Dendritic cell treated with granulocyte-macrophage colony-stimulating factor and Interleukin-4, amounts not matched to agents 40 ng/mL and 50 ng/mL, for 4 days (primary cell): ENCODE results near the gene FOXN3.

Experiments
- H3K27ac Mint-ChIP-seq: one replicate; pipeline ENCODE4 v1.8.0; 2022; ENCODE audit warnings: mild to moderate bottlenecking, mixed read lengths
- H3K27me3 Mint-ChIP-seq: one replicate; pipeline ENCODE4 v1.8.0; 2022; ENCODE audit warnings: mild to moderate bottlenecking, mixed read lengths
- H3K36me3 Mint-ChIP-seq: one replicate; pipeline ENCODE4 v1.8.0; 2022; ENCODE audit warnings: low read depth, mixed read lengths
- H3K4me1 Mint-ChIP-seq: one replicate; pipeline ENCODE4 v1.8.0; 2022; ENCODE audit warnings: low read depth, mixed read lengths
- H3K4me3 Mint-ChIP-seq: one replicate; pipeline ENCODE4 v1.8.0; 2022; ENCODE audit warnings: mild to moderate bottlenecking, moderate library complexity, mixed read lengths
- H3K9me3 Mint-ChIP-seq: one replicate; pipeline ENCODE4 v1.8.0; 2022; ENCODE audit warnings: mixed read lengths
- intact Hi-C: fragments of 100-400 bp; cut with micrococcal nuclease; formaldehyde crosslinking; loops from one replicate; pipeline ENCODE4 v1.15.0; 2022

FOXN3 gene

GRCh38 chr14:89394972-89395371 is 22.1 kb downstream of the FOXN3 start:
- Mint-ChIP-seq H3K4me3 (no peak overlapping the region), H3K36me3 (peaks cover 40% of the 10 kb centered on the region), H3K27ac (peak overlapping the region; percentile 40), H3K4me1 (peaks cover 70% of the 10 kb centered on the region), H3K27me3 (no peaks in the 10 kb centered on the region), H3K9me3 (no peaks in the 10 kb centered on the region)
- intact Hi-C loops, result loop anchor here (10.0 kb wide), 1 partner anchor 220 kb away; no protein-coding TSS in a partner anchor

GRCh38 chr14:89393222-89393745 is 23.7 kb downstream of the FOXN3 start:
- H3K36me3 Mint-ChIP-seq, result peaks cover 37% of the 10 kb centered on the region
- H3K27ac Mint-ChIP-seq, result peak overlapping the region; percentile 40
- intact Hi-C loops, result loop anchor here (10.0 kb wide), 1 partner anchor 218 kb away; no protein-coding TSS in a partner anchor
- H3K9me3 Mint-ChIP-seq, result no peaks in the 10 kb centered on the region
- H3K4me1 Mint-ChIP-seq, result peaks cover 70% of the 10 kb centered on the region
- H3K27me3 Mint-ChIP-seq, result no peaks in the 10 kb centered on the region
- H3K4me3 Mint-ChIP-seq, result no peak overlapping the region

- no peak overlapping the region for H3K27ac Mint-ChIP-seq
- intact Hi-C loops, result loop anchor here (10.0 kb wide), 1 partner anchor 217 kb away; no protein-coding TSS in a partner anchor
- H3K4me3 Mint-ChIP-seq, result no peak overlapping the region
- no peaks in the 10 kb centered on the region for H3K27me3 Mint-ChIP-seq
- peaks cover 45% of the 10 kb centered on the region for H3K36me3 Mint-ChIP-seq
- H3K4me1 Mint-ChIP-seq, result peaks cover 63% of the 10 kb centered on the region
- peaks cover under 1% of the 10 kb centered on the region for H3K9me3 Mint-ChIP-seq
Measured at GRCh38 chr14:89392181-89392580, 24.9 kb downstream of the FOXN3 start.

- Mint-ChIP-seq H3K27ac (no peak overlapping the region), H3K4me1 (peaks cover 59% of the 10 kb centered on the region)
Measured at GRCh38 chr14:89391556-89391955, 25.5 kb downstream of the FOXN3 start.

GRCh38 chr14:89391123-89391522 is 25.9 kb downstream of the FOXN3 start:
- intact Hi-C loops, result loop anchor here (10.0 kb wide), 1 partner anchor 216 kb away; no protein-coding TSS in a partner anchor
- H3K27ac Mint-ChIP-seq, result no peak overlapping the region
- H3K4me1 Mint-ChIP-seq, result peaks cover 61% of the 10 kb centered on the region
- H3K27me3 Mint-ChIP-seq, result no peaks in the 10 kb centered on the region
- peaks cover 52% of the 10 kb centered on the region for H3K36me3 Mint-ChIP-seq
- no peak overlapping the region for H3K4me3 Mint-ChIP-seq
- peaks cover 6% of the 10 kb centered on the region for H3K9me3 Mint-ChIP-seq

More at GRCh38 chr14:89391556-89391955, 25.5 kb downstream of the FOXN3 start:
- Mint-ChIP-seq H3K9me3 (peaks cover 6% of the 10 kb centered on the region), H3K36me3 (peaks cover 51% of the 10 kb centered on the region), H3K27me3 (no peaks in the 10 kb centered on the region), H3K4me3 (no peak overlapping the region)
- intact Hi-C loops, result loop anchor here (10.0 kb wide), 1 partner anchor 217 kb away; no protein-coding TSS in a partner anchor

GRCh38 chr14:89388853-89389252 is 28.2 kb downstream of the FOXN3 start:
- intact Hi-C loops, result no loop called here
- peaks cover 6% of the 10 kb centered on the region for H3K9me3 Mint-ChIP-seq
- H3K27me3 Mint-ChIP-seq, result no peaks in the 10 kb centered on the region
- H3K36me3 Mint-ChIP-seq, result peaks cover 42% of the 10 kb centered on the region
- H3K4me3 Mint-ChIP-seq, result no peak overlapping the region
- H3K4me1 Mint-ChIP-seq, result peaks cover 56% of the 10 kb centered on the region
- peak overlapping the region; percentile 67 for H3K27ac Mint-ChIP-seq

GRCh38 chr14:89387922-89388685 is 28.9 kb downstream of the FOXN3 start:
- intact Hi-C loops, result no loop called here
- Mint-ChIP-seq H3K27ac (peak overlapping the region; percentile 67), H3K9me3 (peaks cover 6% of the 10 kb centered on the region), H3K36me3 (peaks cover 42% of the 10 kb centered on the region), H3K4me3 (no peak overlapping the region), H3K4me1 (peaks cover 55% of the 10 kb centered on the region), H3K27me3 (no peaks in the 10 kb centered on the region)

GRCh38 chr14:89386212-89386886 is 30.7 kb downstream of the FOXN3 start:
- no peak overlapping the region for H3K4me3 Mint-ChIP-seq
- H3K27ac Mint-ChIP-seq, result no peak overlapping the region
- peaks cover 61% of the 10 kb centered on the region for H3K4me1 Mint-ChIP-seq
- peaks cover 53% of the 10 kb centered on the region for H3K36me3 Mint-ChIP-seq
- peaks cover 6% of the 10 kb centered on the region for H3K9me3 Mint-ChIP-seq
- no peaks in the 10 kb centered on the region for H3K27me3 Mint-ChIP-seq
- intact Hi-C loops, result no loop called here

GRCh38 chr14:89384636-89385035 is 32.4 kb downstream of the FOXN3 start:
- no peaks in the 10 kb centered on the region for H3K27me3 Mint-ChIP-seq
- no peak overlapping the region for H3K4me3 Mint-ChIP-seq
- intact Hi-C loops, result no loop called here
- H3K27ac Mint-ChIP-seq, result no peak overlapping the region
- peaks cover 16% of the 10 kb centered on the region for H3K9me3 Mint-ChIP-seq
- H3K4me1 Mint-ChIP-seq, result peaks cover 57% of the 10 kb centered on the region
- peaks cover 70% of the 10 kb centered on the region for H3K36me3 Mint-ChIP-seq

- Mint-ChIP-seq H3K4me1 (peaks cover 54% of the 10 kb centered on the region), H3K36me3 (peaks cover 73% of the 10 kb centered on the region), H3K27ac (no peak overlapping the region), H3K27me3 (no peaks in the 10 kb centered on the region), H3K9me3 (peaks cover 16% of the 10 kb centered on the region), H3K4me3 (no peak overlapping the region)
- intact Hi-C loops, result no loop called here
Measured at GRCh38 chr14:89384023-89384422, 33.0 kb downstream of the FOXN3 start.

GRCh38 chr14:89382901-89383845 is 33.9 kb downstream of the FOXN3 start:
- no peaks in the 10 kb centered on the region for H3K27me3 Mint-ChIP-seq
- peaks cover 16% of the 10 kb centered on the region for H3K9me3 Mint-ChIP-seq
- H3K27ac Mint-ChIP-seq, result no peak overlapping the region
- intact Hi-C loops, result no loop called here
- peaks cover 70% of the 10 kb centered on the region for H3K36me3 Mint-ChIP-seq
- no peak overlapping the region for H3K4me3 Mint-ChIP-seq
- H3K4me1 Mint-ChIP-seq, result peaks cover 52% of the 10 kb centered on the region

- Mint-ChIP-seq H3K9me3 (peaks cover 16% of the 10 kb centered on the region), H3K4me3 (no peak overlapping the region), H3K27ac (no peak overlapping the region), H3K36me3 (peaks cover 63% of the 10 kb centered on the region), H3K4me1 (peaks cover 56% of the 10 kb centered on the region), H3K27me3 (no peaks in the 10 kb centered on the region)
- intact Hi-C loops, result no loop called here
Measured at GRCh38 chr14:89382487-89382886, 34.5 kb downstream of the FOXN3 start.
